WERI-Rb-1 (cell line): ENCODE measurements around the gene ATF3.
"Not testable (repeated sequence)": the region's sequence is repeated elsewhere in the genome, so short reads cannot be mapped to it uniquely, and the experiment has no call there.

Source experiments
- DNase-seq: peaks from one replicate; pipeline ENCODE4 v3.0.0-alpha.2; 2020
- H3K27ac ChIP-seq: fragments of 250-450 bp; sonication (Bioruptor Pico); 2 replicates; pipeline ENCODE4 v1.5.1; 2020; ENCODE audit warnings: mild to moderate bottlenecking, moderate library complexity
- H3K27me3 ChIP-seq: fragments of 250-450 bp; sonication (Bioruptor Pico); 2 replicates; pipeline ENCODE4 v1.5.1; 2021; ENCODE audit warnings: mild to moderate bottlenecking, low read depth, moderate library complexity; ENCODE audit not compliant: insufficient read depth, severe bottlenecking
- H3K36me3 ChIP-seq: fragments of 250-450 bp; sonication (Bioruptor Pico); 2 replicates; pipeline ENCODE4 v1.5.1; 2020; ENCODE audit warnings: mild to moderate bottlenecking, moderate library complexity
- H3K4me3 ChIP-seq: 2 replicates; pipeline ENCODE4 v1.5.1; 2011; ENCODE audit warnings: low read depth, mild to moderate bottlenecking, control low read depth, low read length
- H3K9me3 ChIP-seq: fragments of 250-450 bp; sonication (Bioruptor Pico); 2 replicates; pipeline ENCODE4 v1.5.1; 2021; ENCODE audit warnings: mild to moderate bottlenecking, moderate library complexity; ENCODE audit not compliant: severe bottlenecking
- CTCF ChIP-seq: IDR thresholded peaks from 2 replicates; pipeline ENCODE4 v1.5.1; 2011; ENCODE audit warnings: low read depth, mild to moderate bottlenecking, control low read depth, inconsistent platforms, low read length

Gene ATF3

GRCh38 chr1:212638492-212639151, 30.1 kb downstream of the ATF3 start:
- H3K27ac ChIP-seq = no peak overlapping the region
- TF ChIP-seq CTCF = no peak
- DNase-seq = no peak

GRCh38 chr1:212639524-212639923, 31.0 kb downstream of the ATF3 start:
- not testable (repeated sequence) for DNase-seq, H3K27me3 ChIP-seq, H3K4me3 ChIP-seq, H3K9me3 ChIP-seq, H3K36me3 ChIP-seq, H3K27ac ChIP-seq

More at GRCh38 chr1:212638492-212639151, 30.1 kb downstream of the ATF3 start:
- peaks cover 7% of the 10 kb centered on the region for H3K9me3 ChIP-seq
- no peak overlapping the region for H3K4me3 ChIP-seq
- H3K36me3 ChIP-seq = no peaks in the 10 kb centered on the region
- no peaks in the 10 kb centered on the region for H3K27me3 ChIP-seq

GRCh38 chr1:212640223-212640878, 31.8 kb downstream of the ATF3 start:
- DNase-seq = no peak
- no peak for TF ChIP-seq CTCF
- Histone ChIP-seq H3K27ac (no peak overlapping the region), H3K4me3 (no peak overlapping the region), H3K27me3 (no peaks in the 10 kb centered on the region), H3K36me3 (no peaks in the 10 kb centered on the region), H3K9me3 (no peaks in the 10 kb centered on the region)

- H3K4me3 ChIP-seq = no peak overlapping the region
- H3K27ac ChIP-seq = no peak overlapping the region
- no peaks in the 10 kb centered on the region for H3K27me3 ChIP-seq
- TF ChIP-seq CTCF = no peak
- H3K36me3 ChIP-seq = no peaks in the 10 kb centered on the region
- DNase-seq = no peak
- no peaks in the 10 kb centered on the region for H3K9me3 ChIP-seq
Measured at GRCh38 chr1:212641956-212642355, 33.4 kb downstream of the ATF3 start.

- Histone ChIP-seq H3K4me3 (no peak overlapping the region), H3K36me3 (no peaks in the 10 kb centered on the region), H3K27ac (no peak overlapping the region), H3K9me3 (no peaks in the 10 kb centered on the region), H3K27me3 (no peaks in the 10 kb centered on the region)
- no peak for TF ChIP-seq CTCF
- DNase-seq = no peak
Measured at GRCh38 chr1:212643877-212644276, 35.3 kb downstream of the ATF3 start.

- no peaks in the 10 kb centered on the region for H3K27me3 ChIP-seq
- H3K4me3 ChIP-seq = no peak overlapping the region
- no peak for TF ChIP-seq CTCF
- no peak for DNase-seq
- H3K36me3 ChIP-seq = no peaks in the 10 kb centered on the region
- no peaks in the 10 kb centered on the region for H3K9me3 ChIP-seq
- H3K27ac ChIP-seq = no peak overlapping the region
Measured at GRCh38 chr1:212644866-212645545, 36.4 kb downstream of the ATF3 start.
